Natural killer cell (primary cell): Measurements from ENCODE around the gene SLC25A53. TPM values are rescaled to one million over a fixed set of nuclear protein-coding genes. Genes with fewer than 3 reads are reported as not detected.
A peak's percentile ranks its signal among the peaks of the same experiment; 100 is the strongest.

Source experiments
- ATAC-seq, 3 donors: fragments of 150-1000 bp in 2 of 3; fragments of 200-7000 bp in 1 of 3; cut with Tn5 transposase; 1 replicate in 1 of 3; 2 replicates in 2 of 3; pipeline ENCODE4 v1.10.0; 2021; ENCODE audit warnings: mild to moderate bottlenecking in 2 of 3, moderate library complexity in 2 of 3
- DNase-seq, 2 donors: peaks; one replicate each; pipeline versions ENCODE4 v3.0.0 to v3.0.0-alpha.2; 2013 to 2021; ENCODE audit warnings: mixed read lengths in 1 of 2
- H3K27ac ChIP-seq: one replicate; pipeline ENCODE4 v1.5.1; 2013; ENCODE audit warnings: mild to moderate bottlenecking, low read length
- H3K27me3 ChIP-seq: one replicate; pipeline ENCODE4 v1.6.1; 2013; ENCODE audit warnings: low read length; ENCODE audit not compliant: control insufficient read depth, insufficient read depth
- H3K36me3 ChIP-seq: one replicate; pipeline ENCODE4 v1.6.1; 2013; ENCODE audit warnings: low read length; ENCODE audit not compliant: control insufficient read depth, insufficient read depth
- H3K4me1 ChIP-seq: one replicate; pipeline ENCODE4 v1.6.1; 2013; ENCODE audit warnings: low read length; ENCODE audit not compliant: control insufficient read depth, insufficient read depth
- H3K4me3 ChIP-seq: one replicate; pipeline ENCODE4 v1.5.1; 2013; ENCODE audit warnings: low read length
- H3K9me3 ChIP-seq: one replicate; pipeline ENCODE4 v1.6.1; 2013; ENCODE audit warnings: low read length; ENCODE audit not compliant: control insufficient read depth, insufficient read depth
- H3K27ac Mint-ChIP-seq, 2 donors: one replicate each; pipeline ENCODE4 v1.8.0; 2022; ENCODE audit warnings: mild to moderate bottlenecking in 2 of 2, mixed read lengths in 2 of 2, moderate library complexity in 1 of 2
- H3K27me3 Mint-ChIP-seq, 2 donors: one replicate each; pipeline ENCODE4 v1.8.0; 2022; ENCODE audit warnings: low read depth in 2 of 2, mixed read lengths in 2 of 2
- H3K36me3 Mint-ChIP-seq: one replicate; pipeline ENCODE4 v1.8.0; 2022; ENCODE audit warnings: mixed read lengths
- H3K4me1 Mint-ChIP-seq, 2 donors: one replicate each; pipeline ENCODE4 v1.8.0; 2022; ENCODE audit warnings: mixed read lengths in 2 of 2
- H3K4me3 Mint-ChIP-seq: one replicate; pipeline ENCODE4 v1.8.0; 2022; ENCODE audit warnings: mild to moderate bottlenecking, moderate library complexity, mixed read lengths
- H3K9me3 Mint-ChIP-seq, 2 donors: one replicate each; pipeline ENCODE4 v1.8.0; 2022; ENCODE audit warnings: mixed read lengths in 2 of 2
- CTCF ChIP-seq: fragments of 200-600 bp; IDR thresholded peaks from one replicate; pipeline ENCODE4 v1.8.0; 2022; ENCODE audit warnings: antibody characterized with exemption
- WGBS: methylation state at CpG from one replicate; pipeline ENCODE4 v1.1.7; 2013; ENCODE audit warnings: missing lambda C conversion rate; ENCODE audit not compliant: insufficient coverage; 5-methylcytosine and 5-hydroxymethylcytosine counted together
- intact Hi-C: fragments of 100-400 bp; cut with micrococcal nuclease; formaldehyde crosslinking; loops from one replicate; pipeline ENCODE4 v1.14.2; 2022
- total RNA-seq, 4 donors: library from RNA; stranded (reverse); fragments of 120-200 nt in 1 of 4; gene quantifications; one replicate each; pipeline versions ENCODE4 v1.2.3 to v1.2.4, GENCODE V29; 2013 to 2022

The SLC25A53 gene, protein sequence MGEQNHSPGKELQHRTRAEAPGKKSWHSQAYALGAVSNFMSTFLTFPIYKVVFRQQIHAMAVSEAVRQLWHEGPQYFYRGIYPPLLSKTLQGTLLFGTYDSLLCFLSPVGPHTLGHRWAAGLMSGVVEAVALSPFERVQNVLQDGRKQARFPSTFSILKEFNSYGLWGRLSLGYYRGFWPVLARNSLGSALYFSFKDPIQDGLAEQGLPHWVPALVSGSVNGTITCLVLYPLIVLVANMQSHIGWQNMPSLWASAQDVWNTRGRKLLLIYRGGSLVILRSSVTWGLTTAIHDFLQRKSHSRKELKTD
- 10 to 100 TPM; 10.1 to 20.6 (median 12.8) TPM for total RNA-seq
- total RNA-seq (2013) = 24.9 TPM

GRCh38 chrX:104156630-104157529, at the start of gene SLC25A53:
Gene SLC25A53 (minus strand): TSS chrX:104157009. CDS start chrX:104105257, 51,752 bp downstream.
- DNase-seq (peak; percentile 67 to 88), ATAC-seq (peak; percentile 85 to 93 (median 88))
- 0% methylated on average over 41 of the region's 44 CpGs for WGBS
- Mint-ChIP-seq H3K9me3 (no peaks in the 10 kb centered on the region), H3K27me3 (peaks cover 0 to 6% of the 10 kb centered on the region in 2 donors), H3K27ac (peak within 1 kb of the TSS; percentile 98 to 99), H3K36me3 (no peaks in the 10 kb centered on the region), H3K4me1 (peaks cover 20 to 23% of the 10 kb centered on the region in 2 donors), H3K4me3 (peak within 1 kb of the TSS; percentile 99)
- TF ChIP-seq CTCF = no peak
- Histone ChIP-seq H3K27me3 (no peaks in the 10 kb centered on the region), H3K27ac (peak within 1 kb of the TSS; percentile 99), H3K4me1 (peaks cover 9% of the 10 kb centered on the region), H3K9me3 (no peaks in the 10 kb centered on the region), H3K36me3 (no peaks in the 10 kb centered on the region), H3K4me3 (peak within 1 kb of the TSS; percentile 86)
- intact Hi-C loops = loop anchor here (5.0 kb wide), 1 partner anchor 45 kb away; the partner anchor contains the start of gene ZCCHC18

GRCh38 chrX:104205548-104205947, 48.7 kb upstream of the SLC25A53 start:
- Mint-ChIP-seq H3K36me3 (no peaks in the 10 kb centered on the region), H3K27me3 (peaks cover 2 to 7% of the 10 kb centered on the region in 2 donors), H3K4me3 (no peak overlapping the region), H3K27ac (no peak overlapping the region), H3K4me1 (no peaks in the 10 kb centered on the region), H3K9me3 (no peaks in the 10 kb centered on the region)
- Histone ChIP-seq H3K27me3 (no peaks in the 10 kb centered on the region), H3K36me3 (no peaks in the 10 kb centered on the region), H3K27ac (no peak overlapping the region), H3K9me3 (no peaks in the 10 kb centered on the region), H3K4me1 (no peaks in the 10 kb centered on the region), H3K4me3 (no peak overlapping the region)
- no peak for DNase-seq
- intact Hi-C loops = no loop called here
- 95% methylated on average over 4 of the region's 5 CpGs for WGBS
- TF ChIP-seq CTCF = no peak
- ATAC-seq = no peak

GRCh38 chrX:104195489-104196084, 38.8 kb upstream of the SLC25A53 start:
- Histone ChIP-seq H3K27ac (no peak overlapping the region), H3K9me3 (no peaks in the 10 kb centered on the region), H3K4me1 (no peaks in the 10 kb centered on the region), H3K4me3 (no peak overlapping the region), H3K36me3 (peaks cover 6% of the 10 kb centered on the region), H3K27me3 (no peaks in the 10 kb centered on the region)
- H3K4me3 Mint-ChIP-seq = no peak overlapping the region
- no peaks in the 10 kb centered on the region for H3K27me3 Mint-ChIP-seq
- H3K4me1 Mint-ChIP-seq = no peaks in the 10 kb centered on the region
- DNase-seq (peak in 1 of 2 donors; percentile 56), ATAC-seq (peak; percentile 53 to 74 (median 72))
- WGBS = no CpG with 5 or more reads among the region's 1 CpG
- no peaks in the 10 kb centered on the region for H3K9me3 Mint-ChIP-seq
- intact Hi-C loops = no loop called here
- H3K36me3 Mint-ChIP-seq = no peaks in the 10 kb centered on the region
- no peak overlapping the region for H3K27ac Mint-ChIP-seq
- peak; percentile 68 for TF ChIP-seq CTCF
